Caco-2 (cell line): ENCODE data around the gene MAP1B. TPM values are rescaled to one million over a fixed set of nuclear protein-coding genes. Genes with fewer than 3 reads are reported as not detected.

Source experiments
- Bru-seq: library from RNA; stranded (reverse); fragments of 400-500 nt; gene quantifications from one replicate; lab custom pipeline; 2021; lab: Mats Ljungman, UMichigan
- BruChase-seq, 2 experiments: library from RNA; stranded (reverse); fragments of 400-500 nt; gene quantifications; one replicate each; lab custom pipeline; 2021; lab: Mats Ljungman, UMichigan
- BruUV-seq: library from RNA; stranded (reverse); fragments of 400-500 nt; replicated peaks from 2 replicates; lab custom pipeline; 2021; lab: Mats Ljungman, UMichigan
- CTCF ChIA-PET: fragments of 300-600 bp; sonication (Branson Sonifier 250); formaldehyde crosslinking; loops from one replicate; lab custom pipeline; 2022; ENCODE audit warnings: antibody characterized with exemption; lab: Charles Lee
- POLR2A ChIA-PET: fragments of 300-600 bp; sonication (Branson Sonifier 250); formaldehyde crosslinking; loops from one replicate; lab custom pipeline; 2022; ENCODE audit warnings: antibody characterized with exemption; lab: Charles Lee
- DNase-seq, 2 experiments: peaks; one replicate each; pipeline versions ENCODE4 v3.0.0 to v3.0.0-alpha.2; 2020 to 2022
- H3K27me3 ChIP-seq: replicated peaks from 2 replicates; pipeline ENCODE4 v1.6.0; 2011; ENCODE audit warnings: low read length; ENCODE audit not compliant: control insufficient read depth, insufficient read depth
- H3K36me3 ChIP-seq: 2 replicates; pipeline ENCODE4 v1.5.1; 2011; ENCODE audit warnings: low read length; ENCODE audit not compliant: control insufficient read depth, insufficient read depth
- H3K4me1 ChIP-seq: fragments of 250-450 bp; sonication (Bioruptor Pico); 2 replicates; pipeline ENCODE4 v1.5.1; 2020; ENCODE audit warnings: mild to moderate bottlenecking
- H3K4me3 ChIP-seq: 2 replicates; pipeline ENCODE4 v1.5.1; 2011; ENCODE audit warnings: low read depth, mild to moderate bottlenecking, control low read depth, low read length
- H3K9me3 ChIP-seq: fragments of 250-450 bp; sonication (Bioruptor Pico); 2 replicates; pipeline ENCODE4 v1.5.1; 2020; ENCODE audit warnings: mild to moderate bottlenecking, moderate library complexity
- H3K27ac Mint-ChIP-seq: one replicate; pipeline ENCODE4 v1.8.0; 2022; ENCODE audit warnings: mixed read lengths; ENCODE audit not compliant: unreplicated experiment
- H3K27me3 Mint-ChIP-seq: one replicate; pipeline ENCODE4 v1.8.0; 2022; ENCODE audit warnings: mixed read lengths; ENCODE audit not compliant: insufficient read depth, unreplicated experiment
- H3K36me3 Mint-ChIP-seq: one replicate; pipeline ENCODE4 v1.8.0; 2022; ENCODE audit warnings: mild to moderate bottlenecking, mixed read lengths; ENCODE audit not compliant: insufficient read depth, unreplicated experiment
- H3K4me1 Mint-ChIP-seq: one replicate; pipeline ENCODE4 v1.8.0; 2022; ENCODE audit warnings: low read depth, mixed read lengths; ENCODE audit not compliant: unreplicated experiment
- H3K4me3 Mint-ChIP-seq: one replicate; pipeline ENCODE4 v1.8.0; 2022; ENCODE audit warnings: mild to moderate bottlenecking, moderate library complexity, mixed read lengths; ENCODE audit not compliant: unreplicated experiment
- H3K9me3 Mint-ChIP-seq: one replicate; pipeline ENCODE4 v1.8.0; 2022; ENCODE audit warnings: mixed read lengths; ENCODE audit not compliant: unreplicated experiment
- CTCF ChIP-seq, 2 experiments: fragments of 200-600 bp in 1 of 2; IDR thresholded peaks; 1 replicate in 1 of 2; 2 replicates in 1 of 2; pipeline versions ENCODE4 v1.5.1 to v1.8.0; 2011 to 2022; ENCODE audit warnings: antibody characterized with exemption in 1 of 2, control low read depth in 1 of 2, inconsistent platforms in 1 of 2, low read depth in 1 of 2, low read length in 1 of 2, mild to moderate bottlenecking in 1 of 2, moderate library complexity in 1 of 2; ENCODE audit not compliant: insufficient read depth in 1 of 2, severe bottlenecking in 1 of 2, unreplicated experiment in 1 of 2
- intact Hi-C: fragments of 100-400 bp; cut with micrococcal nuclease; formaldehyde crosslinking; loops from one replicate; pipeline ENCODE4 v1.10.0; 2022; ENCODE audit not compliant: unreplicated experiment
- long read RNA-seq: library from polyadenylated mRNA; stranded (forward); transcript quantifications from one replicate; pipeline ENCODE4 v2.0.0, GENCODE V29; 2022
- total RNA-seq: library from RNA; stranded (reverse); gene quantifications from 2 replicates; pipeline ENCODE4 v1.2.3, GENCODE V29; 2022

The MAP1B gene
- 0.66 and 0.77 TPM in 2 replicates for total RNA-seq
- percentile 24 among the genes with signal in this experiment for Bru-seq, nascent RNA
- percentile 22 among the genes with signal in this experiment for BruChase-seq, experiment 1, labeled RNA remaining after a 2-hour chase
- BruChase-seq, experiment 2, labeled RNA remaining after a 6-hour chase: percentile 33 among the genes with signal in this experiment
- long read RNA-seq, partial matches to known transcripts: 0 of 1 reads
- long read RNA-seq, other reads (novel, unspliced or antisense): 1 of 1 reads

GRCh38 chr5:72107131-72107900, at the start of gene MAP1B:
Gene MAP1B, plus strand, starts transcription at chr5:72107475. Its CDS starts 57 bp downstream, at chr5:72107532.
- TF ChIP-seq CTCF (IDR thresholded peaks at IDR 0.05; ENCODE audit: insufficient read depth in 1 of 2, low read depth in 1 of 2, low read length in 1 of 2, severe bottlenecking in 1 of 2, unreplicated experiment in 1 of 2): no peak
- ChIA-PET CTCF (no interaction called here), POLR2A (no interaction called here)
- peaks cover 8% of the 10 kb centered on the region for H3K9me3 ChIP-seq
- H3K4me3 ChIP-seq: peak within 1 kb of the TSS; percentile 43
- no TSS peak for BruUV-seq
- DNase-seq: peak in 1 of 2 experiments; percentile 24
- peaks cover 44% of the 10 kb centered on the region for H3K27me3 Mint-ChIP-seq
- no peaks in the 10 kb centered on the region for H3K4me1 Mint-ChIP-seq
- H3K4me1 ChIP-seq: 0 out of 2 replicates have a peak, but pooled peaks cover 5% of the 10 kb centered on the region
- intact Hi-C loops: no loop called here
- no peaks in the 10 kb centered on the region for H3K9me3 Mint-ChIP-seq
- peak within 1 kb of the TSS; percentile 80 for H3K4me3 Mint-ChIP-seq
- no peaks in the 10 kb centered on the region for H3K36me3 Mint-ChIP-seq
- H3K27ac Mint-ChIP-seq: no peak within 1 kb of the TSS
- peaks cover 5% of the 10 kb centered on the region for H3K27me3 ChIP-seq
- no peaks in the 10 kb centered on the region for H3K36me3 ChIP-seq

DNA sequence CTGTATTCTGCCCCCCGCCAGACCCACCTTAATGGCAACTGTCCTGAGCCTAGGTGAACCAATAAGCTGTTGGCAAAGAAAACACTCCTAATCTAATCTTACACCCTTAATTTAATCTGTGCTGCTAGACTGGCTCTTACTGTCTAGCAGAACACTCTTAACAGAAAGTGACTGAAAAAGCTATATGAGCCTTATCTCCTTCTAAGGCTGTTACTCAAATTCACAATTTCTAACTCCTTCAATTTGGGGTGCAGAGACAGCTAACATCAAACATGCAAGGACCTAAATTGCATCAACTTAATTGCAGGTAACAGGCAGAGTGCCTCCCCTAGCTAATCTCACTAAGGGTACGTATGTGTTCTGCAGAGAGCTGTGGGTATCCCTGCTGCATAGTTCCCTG, 49.5 kb upstream of the MAP1B start:
- POLR2A ChIA-PET: no interaction called here
- no peaks in the 10 kb centered on the region for H3K4me1 Mint-ChIP-seq
- Histone ChIP-seq H3K4me1 (no peaks in the 10 kb centered on the region), H3K36me3 (no peaks in the 10 kb centered on the region), H3K4me3 (no peak overlapping the region), H3K27me3 (no peaks in the 10 kb centered on the region), H3K9me3 (no peaks in the 10 kb centered on the region)
- peaks cover 5% of the 10 kb centered on the region for H3K27me3 Mint-ChIP-seq
- no peaks in the 10 kb centered on the region for H3K36me3 Mint-ChIP-seq
- no peak overlapping the region for H3K27ac Mint-ChIP-seq
- no peak for TF ChIP-seq CTCF (IDR thresholded peaks at IDR 0.05; ENCODE audit: insufficient read depth in 1 of 2, low read depth in 1 of 2, low read length in 1 of 2, severe bottlenecking in 1 of 2, unreplicated experiment in 1 of 2)
- intact Hi-C loops: no loop called here
- DNase-seq: no peak
- H3K9me3 Mint-ChIP-seq: no peaks in the 10 kb centered on the region
- no peak overlapping the region for H3K4me3 Mint-ChIP-seq
- CTCF ChIA-PET: no interaction called here
- BruUV-seq: no TSS peak

DNA sequence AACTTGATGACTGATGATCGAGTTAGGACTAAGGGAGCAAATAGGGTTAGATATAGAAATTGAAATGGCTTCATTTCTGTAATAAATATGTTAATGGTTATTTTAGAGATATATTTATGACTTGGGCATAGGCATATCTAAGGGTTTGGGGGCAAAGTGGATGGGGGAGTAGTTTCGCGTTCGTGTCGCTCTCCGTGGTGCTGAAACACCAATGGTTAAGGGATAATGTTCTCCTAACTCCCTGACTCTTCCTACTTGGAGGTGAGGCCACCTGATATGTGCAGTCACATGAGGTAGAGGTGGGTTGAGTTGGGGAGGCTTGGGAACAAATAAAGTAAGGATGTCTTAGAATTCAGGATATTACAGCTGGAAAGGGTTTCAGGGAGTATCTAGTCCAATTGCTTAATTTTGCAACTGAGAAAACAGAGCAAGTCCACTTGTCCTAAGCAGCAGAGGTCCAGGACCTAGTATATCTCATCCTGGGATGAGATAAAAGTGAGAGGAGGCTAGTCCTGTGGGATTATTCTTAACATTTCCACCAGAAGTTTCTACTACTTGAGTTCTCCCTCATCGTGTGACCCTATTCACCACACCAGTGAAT, 44.0 kb upstream of the MAP1B start:
- ChIA-PET POLR2A (no interaction called here), CTCF (no interaction called here)
- Mint-ChIP-seq H3K4me3 (no peak overlapping the region), H3K27me3 (peaks cover 2% of the 10 kb centered on the region), H3K27ac (no peak overlapping the region), H3K36me3 (no peaks in the 10 kb centered on the region), H3K4me1 (no peaks in the 10 kb centered on the region), H3K9me3 (no peaks in the 10 kb centered on the region)
- Histone ChIP-seq H3K36me3 (no peaks in the 10 kb centered on the region), H3K4me1 (no peaks in the 10 kb centered on the region), H3K27me3 (no peaks in the 10 kb centered on the region), H3K4me3 (no peak overlapping the region), H3K9me3 (no peaks in the 10 kb centered on the region)
- no TSS peak for BruUV-seq
- peak in 1 of 2 experiments; percentile 57 for DNase-seq
- TF ChIP-seq CTCF (IDR thresholded peaks at IDR 0.05; ENCODE audit: insufficient read depth in 1 of 2, low read depth in 1 of 2, low read length in 1 of 2, severe bottlenecking in 1 of 2, unreplicated experiment in 1 of 2): no peak
- intact Hi-C loops: no loop called here
